Esophagus muscularis mucosa (tissue), 4 donors: ENCODE results near the gene PLEKHH1.

Experiments used
- CTCF ChIP-seq, 3 experiments: fragments of 200-600 bp in 2 of 3; fragments of 450-650 bp in 1 of 3; sonication (generic) in 2 of 3; IDR thresholded peaks; one replicate each; pipeline ENCODE4 v1.5.1; 2017 to 2019; ENCODE audit warnings: antibody characterized with exemption in 3 of 3, mild to moderate bottlenecking in 2 of 3, moderate library complexity in 1 of 3
- EP300 ChIP-seq: sonication (generic); formaldehyde crosslinking; IDR thresholded peaks from one replicate; pipeline ENCODE4 v1.6.1; 2017; ENCODE audit warnings: antibody characterized with exemption
- POLR2A ChIP-seq: fragments of 450-650 bp; IDR thresholded peaks from one replicate; pipeline ENCODE4 v1.6.1; 2017; ENCODE audit warnings: antibody characterized with exemption, moderate library complexity, mild to moderate bottlenecking, low read depth
- POLR2AphosphoS5 ChIP-seq, 2 donors: sonication (generic); formaldehyde crosslinking; IDR thresholded peaks; one replicate each; pipeline ENCODE4 v1.6.1; 2017; ENCODE audit warnings: antibody characterized with exemption in 2 of 2

GRCh38 chr14:67487937-67488893, 44.9 kb upstream of the PLEKHH1 start, which contains the start of gene TMEM229B:
- TF ChIP-seq POLR2AphosphoS5 (IDR thresholded peaks at IDR 0.05) (no peak), POLR2A (no peak), CTCF (IDR thresholded peaks at IDR 0.05) (no peak), EP300 (no peak)
